Ectodermal cell (in vitro differentiated cells): ENCODE data around the gene NR3C2.
"Not testable (repeated sequence)": the region's sequence is repeated elsewhere in the genome, so short reads cannot be mapped to it uniquely, and the experiment has no call there.

Experiments
- H3K27ac ChIP-seq: 2 replicates; pipeline ENCODE4 v1.7.0; 2013; ENCODE audit warnings: mild to moderate bottlenecking, low read depth, low read length; ENCODE audit not compliant: insufficient read depth, poor library complexity, severe bottlenecking
- H3K27me3 ChIP-seq: 2 replicates; pipeline ENCODE4 v1.7.0; 2013; ENCODE audit warnings: mild to moderate bottlenecking, low read length; ENCODE audit not compliant: insufficient read depth, control insufficient read depth, poor library complexity, severe bottlenecking
- H3K36me3 ChIP-seq: one replicate; pipeline ENCODE4 v1.7.0; 2013; ENCODE audit warnings: low read length; ENCODE audit not compliant: control insufficient read depth, insufficient read depth
- H3K4me1 ChIP-seq: one replicate; pipeline ENCODE4 v1.7.0; 2013; ENCODE audit warnings: low read length; ENCODE audit not compliant: control insufficient read depth, insufficient read depth
- H3K4me3 ChIP-seq: 2 replicates; pipeline ENCODE4 v1.7.0; 2013; ENCODE audit warnings: low read depth, low read length, control low read depth; ENCODE audit not compliant: insufficient read depth
- H3K9me3 ChIP-seq: 2 replicates; pipeline ENCODE4 v1.7.0; 2013; ENCODE audit warnings: mild to moderate bottlenecking, low read length, moderate library complexity; ENCODE audit not compliant: control insufficient read depth
- WGBS, 2 experiments: methylation state at CpG; one replicate each; pipeline ENCODE4 v1.1.7; 2013; ENCODE audit warnings: missing lambda C conversion rate in 2 of 2; 5-methylcytosine and 5-hydroxymethylcytosine counted together

Gene NR3C2

DNA sequence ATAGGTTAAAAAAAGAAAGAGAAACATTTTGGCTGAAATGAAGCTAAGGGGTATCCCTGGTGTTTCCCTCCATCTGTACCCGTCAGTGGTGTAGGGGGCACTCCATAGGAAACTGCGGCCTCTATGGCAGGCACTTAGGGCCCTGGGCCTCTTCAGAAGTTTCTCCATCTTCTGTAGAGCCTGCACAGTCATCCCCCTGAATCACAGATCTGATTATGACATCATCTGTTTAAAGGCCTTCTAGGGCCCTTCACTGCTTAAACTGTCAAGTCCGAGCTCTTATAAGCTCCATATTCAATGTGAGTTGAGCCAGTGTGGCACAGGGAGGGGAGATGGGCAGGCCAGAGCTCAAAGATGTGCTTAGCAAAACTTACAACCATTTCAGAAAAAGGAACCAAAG, 241.3 kb downstream of the NR3C2 start:
- Histone ChIP-seq H3K9me3 (no peaks in the 10 kb centered on the region), H3K4me1 (peaks cover 17% of the 10 kb centered on the region), H3K27me3 (no peaks in the 10 kb centered on the region), H3K4me3 (no peak overlapping the region), H3K36me3 (no peaks in the 10 kb centered on the region), H3K27ac (no peak overlapping the region)
- WGBS, 2 experiments = 93 to 94% methylated on average over 3 of the region's 3 CpGs

DNA sequence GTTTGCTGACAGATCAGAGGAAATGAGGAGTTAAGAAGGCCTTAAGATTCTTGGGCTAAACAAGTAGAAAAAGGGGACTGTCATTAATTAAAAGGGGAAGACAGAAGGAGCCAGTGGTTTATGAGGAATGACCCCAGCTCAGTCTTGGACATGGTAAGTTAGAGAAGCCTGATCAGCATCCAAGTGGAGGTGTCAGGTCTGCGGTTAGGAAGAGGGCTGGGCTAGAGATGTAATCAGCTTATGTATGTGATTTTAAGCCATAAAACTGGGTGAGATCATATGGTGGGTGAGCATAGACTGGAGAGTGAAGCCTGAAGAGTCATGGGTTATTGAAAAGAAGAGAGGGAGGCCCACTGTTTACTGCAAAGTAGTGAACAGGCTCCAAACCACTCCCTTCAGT, 246.1 kb downstream of the NR3C2 start:
- 93 to 97% methylated on average over 1 of the region's 1 CpG for WGBS, 2 experiments
- Histone ChIP-seq H3K4me1 (no peaks in the 10 kb centered on the region), H3K4me3 (no peak overlapping the region), H3K27me3 (no peaks in the 10 kb centered on the region), H3K27ac (no peak overlapping the region), H3K9me3 (no peaks in the 10 kb centered on the region), H3K36me3 (no peaks in the 10 kb centered on the region)

DNA sequence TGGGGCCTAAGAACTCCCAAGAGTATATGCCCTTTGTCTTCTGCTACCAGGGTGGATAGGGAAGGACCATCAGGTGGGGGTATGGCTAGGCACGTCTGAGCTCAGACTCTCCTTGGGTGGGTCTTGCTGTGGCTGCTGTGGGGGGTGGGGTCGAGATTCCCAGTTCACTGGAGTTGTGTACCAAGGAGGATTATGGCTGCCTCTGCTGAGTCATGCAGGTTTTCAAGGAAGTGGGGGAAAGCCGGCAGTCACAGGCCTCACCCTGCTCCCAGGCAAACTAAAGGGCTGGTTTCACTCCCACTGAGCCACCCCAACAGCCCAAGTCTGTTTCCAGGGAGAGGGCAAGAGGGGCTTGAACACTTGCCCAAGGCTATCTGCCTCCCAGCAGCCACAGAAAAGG, 249.7 kb downstream of the NR3C2 start:
- no peaks in the 10 kb centered on the region for H3K9me3 ChIP-seq
- H3K4me1 ChIP-seq = no peaks in the 10 kb centered on the region
- H3K36me3 ChIP-seq = no peaks in the 10 kb centered on the region
- no peaks in the 10 kb centered on the region for H3K27me3 ChIP-seq
- no peak overlapping the region for H3K27ac ChIP-seq
- 84 to 85% methylated on average over 3 of the region's 3 CpGs for WGBS, 2 experiments
- H3K4me3 ChIP-seq = no peak overlapping the region

DNA sequence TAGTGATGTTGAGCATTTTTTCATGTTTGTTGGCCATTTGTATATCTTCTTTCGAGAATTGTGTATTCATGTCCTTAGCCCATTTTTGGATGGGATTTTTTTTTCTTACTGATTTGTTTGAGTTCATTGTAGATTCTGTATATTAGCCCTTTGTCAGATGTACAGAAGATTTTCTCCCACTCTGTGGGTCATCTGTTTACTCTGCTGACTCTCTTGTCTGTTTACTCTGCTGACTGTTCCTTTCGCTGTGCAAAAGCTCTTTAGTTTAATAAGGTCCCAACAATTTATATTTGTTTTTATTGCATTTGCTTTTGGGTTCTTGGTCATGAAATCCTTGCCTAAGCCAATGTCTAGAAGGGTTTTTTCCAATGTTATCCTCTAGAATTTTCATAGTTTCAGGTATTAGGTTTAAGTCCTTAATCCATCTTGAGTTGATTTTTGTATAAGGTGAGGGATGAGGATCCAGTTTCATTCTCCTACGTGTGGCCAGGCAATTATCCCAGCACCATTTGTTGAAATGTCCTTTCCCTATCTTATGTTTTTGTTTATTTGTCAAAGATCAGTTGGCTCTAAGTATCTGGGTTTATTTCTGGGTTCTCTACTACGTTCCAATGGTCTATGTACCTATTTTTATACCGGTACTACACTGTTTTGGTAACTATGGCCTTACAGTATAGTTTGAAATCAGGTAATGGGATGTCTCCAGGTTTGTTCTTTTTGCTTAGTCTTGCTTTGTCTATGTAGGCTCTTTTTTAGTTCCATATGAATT, 254.6 kb downstream of the NR3C2 start:
- WGBS, 2 experiments = 95 to 96% methylated on average over 4 to 5 of the region's 5 CpGs
- not testable (repeated sequence) for H3K27me3 ChIP-seq, H3K4me3 ChIP-seq, H3K36me3 ChIP-seq, H3K27ac ChIP-seq, H3K4me1 ChIP-seq, H3K9me3 ChIP-seq

DNA sequence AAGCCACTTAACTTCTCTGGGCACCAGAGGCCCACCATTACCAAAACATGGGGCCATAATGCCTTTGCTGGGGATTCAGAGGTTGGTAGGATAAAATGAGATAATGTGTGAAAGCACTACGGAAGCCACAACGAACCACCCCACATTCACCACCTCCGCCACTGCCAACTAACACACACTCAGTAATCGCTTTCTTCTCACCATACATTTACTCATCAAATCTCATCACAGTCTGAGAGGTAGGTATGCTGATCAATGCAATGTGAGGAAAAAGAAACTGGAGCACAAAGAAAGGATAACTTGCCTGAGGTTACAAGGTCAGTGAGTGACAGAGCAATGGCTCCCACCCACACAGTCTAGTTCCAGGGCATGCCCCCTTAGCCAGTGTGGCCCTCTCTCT, 257.3 kb downstream of the NR3C2 start:
- Histone ChIP-seq H3K4me1 (no peaks in the 10 kb centered on the region), H3K4me3 (no peak overlapping the region), H3K27ac (no peak overlapping the region), H3K27me3 (no peaks in the 10 kb centered on the region), H3K9me3 (no peaks in the 10 kb centered on the region), H3K36me3 (no peaks in the 10 kb centered on the region)
- WGBS, 2 experiments = 100% methylated on average over 4 of the region's 4 CpGs; no CpG with 5 or more reads in 1 of the 2 experiments

DNA sequence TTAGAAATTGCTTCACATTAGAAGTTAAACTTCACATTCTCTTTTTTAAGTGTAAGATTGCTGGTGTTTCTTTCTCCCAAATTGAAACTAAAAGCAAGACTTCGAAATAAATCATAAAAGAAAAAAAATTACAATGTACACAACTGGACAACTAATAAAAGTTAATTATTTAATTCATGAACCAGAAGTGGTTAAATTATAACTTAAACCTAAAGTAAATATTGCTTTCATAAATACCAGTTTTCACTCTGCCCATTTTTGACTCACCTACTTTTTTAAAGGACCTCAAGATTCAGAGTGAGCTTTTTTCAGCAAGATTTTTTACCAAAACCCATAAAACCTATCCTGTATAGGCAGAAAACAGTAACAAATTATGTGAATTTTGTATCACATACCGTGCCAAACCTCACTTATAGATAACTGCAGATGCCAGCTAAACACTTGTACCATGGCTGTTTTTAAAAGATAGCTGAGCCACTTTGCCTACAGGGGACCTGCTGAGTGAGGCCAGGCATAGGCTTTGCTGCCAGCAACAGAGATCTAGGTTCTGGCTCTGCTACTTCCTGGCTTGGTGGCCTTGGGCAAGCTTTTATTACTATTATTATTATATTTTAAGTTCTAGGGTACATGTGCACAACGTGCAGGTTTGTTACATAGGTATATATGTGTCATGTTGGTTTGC, 259.8 kb downstream of the NR3C2 start:
- Histone ChIP-seq H3K27ac (no peak overlapping the region), H3K36me3 (no peaks in the 10 kb centered on the region), H3K27me3 (no peaks in the 10 kb centered on the region), H3K4me1 (no peaks in the 10 kb centered on the region), H3K9me3 (no peaks in the 10 kb centered on the region), H3K4me3 (no peak overlapping the region)
- WGBS, 2 experiments = 90 to 93% methylated on average over 1 of the region's 3 CpGs

DNA sequence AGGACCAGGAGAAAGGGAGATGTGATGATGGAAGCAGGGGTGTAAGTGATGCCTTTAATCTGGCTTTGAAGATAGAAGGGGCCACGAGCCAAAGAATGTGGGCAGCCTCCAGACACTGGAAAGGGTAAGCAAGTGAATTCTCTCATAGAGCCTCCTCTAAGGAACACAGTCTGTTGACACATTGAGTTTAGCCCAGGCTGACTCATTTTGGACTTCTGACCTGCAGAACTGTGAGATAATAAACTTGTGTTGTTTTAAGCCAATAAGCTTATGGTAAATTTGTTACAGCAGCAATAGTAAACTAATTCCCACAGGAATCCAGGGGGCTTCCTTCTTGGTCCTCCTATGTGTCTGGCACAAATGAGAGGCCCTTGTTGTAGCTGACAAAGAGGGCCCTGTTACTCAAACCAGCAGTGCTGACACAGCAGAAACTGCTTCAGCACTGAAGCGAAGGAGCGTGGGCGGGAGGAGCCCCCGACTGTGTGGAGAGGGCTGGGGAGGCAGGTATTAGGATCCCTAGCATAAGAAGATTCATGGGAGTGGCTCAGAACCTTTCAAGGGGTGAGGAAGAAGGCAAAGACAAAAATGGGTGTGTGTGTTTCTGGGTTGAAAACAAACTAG, 268.7 kb downstream of the NR3C2 start:
- 91 to 93% methylated on average over 5 of the region's 5 CpGs for WGBS, 2 experiments
- Histone ChIP-seq H3K4me3 (no peak overlapping the region), H3K9me3 (no peaks in the 10 kb centered on the region)

DNA sequence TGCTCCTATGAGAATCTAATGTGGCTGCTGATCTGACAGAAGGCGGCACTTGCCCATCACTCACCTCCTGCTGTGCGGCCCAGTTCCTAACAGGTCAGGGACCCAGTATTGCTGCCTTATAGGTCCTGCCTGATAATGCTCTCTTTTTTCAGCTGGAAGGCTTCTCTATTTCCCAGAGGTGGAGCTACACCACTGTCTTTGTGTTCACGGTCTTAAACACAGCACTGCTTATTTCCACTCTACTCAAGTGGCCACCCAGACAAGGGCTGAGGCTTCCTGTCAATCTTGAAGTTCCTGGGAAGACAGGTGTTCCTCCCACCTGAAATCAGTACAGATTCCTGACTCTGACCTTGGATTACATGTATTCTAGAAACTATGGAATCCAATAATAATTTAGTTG, 270.6 kb downstream of the NR3C2 start:
- Histone ChIP-seq H3K27me3 (no peaks in the 10 kb centered on the region), H3K27ac (no peak overlapping the region), H3K36me3 (no peaks in the 10 kb centered on the region), H3K4me3 (no peak overlapping the region), H3K4me1 (no peaks in the 10 kb centered on the region), H3K9me3 (no peaks in the 10 kb centered on the region)
- WGBS, 2 experiments = 94% methylated on average over 3 of the region's 3 CpGs

More for the DNA sequence above, 268.7 kb downstream of the NR3C2 start:
- no peaks in the 10 kb centered on the region for H3K4me1 ChIP-seq
- H3K36me3 ChIP-seq = no peaks in the 10 kb centered on the region
- no peaks in the 10 kb centered on the region for H3K27me3 ChIP-seq
- no peak overlapping the region for H3K27ac ChIP-seq

DNA sequence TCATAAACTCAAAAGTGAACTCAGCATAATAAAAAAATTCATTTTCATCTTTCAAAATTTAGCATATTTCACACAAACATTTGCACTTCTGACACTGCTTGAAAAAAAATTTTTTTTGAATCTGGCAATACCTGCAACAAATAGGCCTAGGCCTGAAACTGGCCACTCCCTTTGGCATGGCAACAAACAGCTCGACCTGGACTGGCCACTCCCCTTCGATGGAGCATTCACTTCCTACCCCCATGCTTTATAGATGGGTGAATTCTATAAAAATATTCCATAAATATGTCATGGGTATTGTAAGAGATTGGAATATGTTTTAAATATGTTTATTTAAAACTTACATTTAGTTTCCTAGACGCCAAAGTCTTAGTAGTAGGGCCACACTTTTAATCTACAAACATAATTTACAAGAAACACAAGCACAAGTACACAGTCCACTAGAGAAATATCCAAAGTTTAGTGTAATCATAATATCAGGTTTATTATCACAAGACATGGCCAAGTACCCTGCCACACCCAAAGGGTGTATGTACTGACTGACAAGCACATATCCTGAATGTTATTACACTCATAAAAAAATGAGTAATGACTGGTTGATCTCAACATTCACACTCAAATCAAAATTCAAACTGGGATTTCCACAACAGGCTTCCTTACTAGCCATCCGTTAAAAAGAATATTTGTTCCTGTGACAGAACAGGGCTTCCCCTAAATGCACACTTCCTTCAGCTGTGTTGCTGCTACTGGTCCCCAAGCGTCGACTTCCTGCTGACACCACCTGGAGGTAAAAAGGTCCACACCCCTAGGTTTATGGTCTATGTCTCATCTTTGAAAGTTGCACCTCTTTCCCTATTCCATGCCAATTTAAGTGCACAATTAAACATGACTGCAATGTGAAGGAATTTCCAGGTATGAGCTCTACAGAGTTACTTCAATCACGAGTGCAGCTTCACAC, 271.5 kb downstream of the NR3C2 start:
- H3K36me3 ChIP-seq = no peaks in the 10 kb centered on the region
- H3K4me1 ChIP-seq = no peaks in the 10 kb centered on the region
- no peaks in the 10 kb centered on the region for H3K9me3 ChIP-seq
- WGBS, 2 experiments = 96% methylated on average over 5 to 6 of the region's 7 CpGs
- H3K4me3 ChIP-seq = no peak overlapping the region
- H3K27me3 ChIP-seq = no peaks in the 10 kb centered on the region
- no peak overlapping the region for H3K27ac ChIP-seq
